Measurements from ENCODE around the gene SMTNL1. TPM values are rescaled to one million over a fixed set of nuclear protein-coding genes. Genes with fewer than 3 reads are reported as not detected.
"Not testable (repeated sequence)": the region's sequence is repeated elsewhere in the genome, so short reads cannot be mapped to it uniquely, and the experiment has no call there.

The SMTNL1 gene
- total RNA-seq, 1 donor from 2014 or later: not detected

DNA sequence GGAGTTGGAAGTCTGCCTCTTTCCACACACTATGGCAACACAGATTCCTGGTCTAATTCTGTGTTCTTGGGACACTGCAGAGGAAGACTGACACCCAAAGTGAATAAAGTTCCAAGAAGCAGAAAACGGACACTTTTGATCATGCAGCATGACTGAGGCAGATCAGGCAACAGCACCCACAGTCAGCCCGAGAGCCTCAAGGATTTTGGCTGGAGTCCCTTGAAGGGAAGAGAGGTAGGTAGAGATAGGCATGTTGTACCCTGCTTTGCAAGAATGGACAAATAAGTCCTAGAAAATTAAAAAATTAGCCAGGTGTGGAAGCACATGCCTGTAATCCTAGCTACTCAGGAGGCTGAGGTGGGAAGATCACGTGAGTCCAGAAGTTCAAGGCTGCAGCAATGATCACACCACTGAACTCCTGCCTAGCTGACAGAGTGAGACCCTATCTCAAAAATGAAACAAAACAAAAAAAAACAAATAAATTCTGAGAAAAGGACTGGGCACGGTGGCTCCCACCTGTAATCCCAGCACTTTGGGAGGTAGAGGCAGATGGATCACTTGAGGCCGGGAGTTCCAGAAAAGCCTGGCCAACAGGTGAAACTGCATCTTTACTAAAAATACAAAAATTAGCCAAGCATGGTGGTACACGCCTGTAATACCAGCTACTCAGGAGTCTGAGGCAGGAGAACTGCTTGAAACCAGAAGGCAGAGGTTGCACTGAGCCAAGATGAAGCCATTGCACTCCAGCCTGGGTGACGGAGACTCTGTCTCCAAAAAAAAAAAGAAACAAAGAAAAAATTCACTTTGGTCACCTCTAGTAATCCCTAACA is 28.8 kb upstream of the SMTNL1 start:
- intact Hi-C loops (cut with micrococcal nuclease): no loop called here

DNA sequence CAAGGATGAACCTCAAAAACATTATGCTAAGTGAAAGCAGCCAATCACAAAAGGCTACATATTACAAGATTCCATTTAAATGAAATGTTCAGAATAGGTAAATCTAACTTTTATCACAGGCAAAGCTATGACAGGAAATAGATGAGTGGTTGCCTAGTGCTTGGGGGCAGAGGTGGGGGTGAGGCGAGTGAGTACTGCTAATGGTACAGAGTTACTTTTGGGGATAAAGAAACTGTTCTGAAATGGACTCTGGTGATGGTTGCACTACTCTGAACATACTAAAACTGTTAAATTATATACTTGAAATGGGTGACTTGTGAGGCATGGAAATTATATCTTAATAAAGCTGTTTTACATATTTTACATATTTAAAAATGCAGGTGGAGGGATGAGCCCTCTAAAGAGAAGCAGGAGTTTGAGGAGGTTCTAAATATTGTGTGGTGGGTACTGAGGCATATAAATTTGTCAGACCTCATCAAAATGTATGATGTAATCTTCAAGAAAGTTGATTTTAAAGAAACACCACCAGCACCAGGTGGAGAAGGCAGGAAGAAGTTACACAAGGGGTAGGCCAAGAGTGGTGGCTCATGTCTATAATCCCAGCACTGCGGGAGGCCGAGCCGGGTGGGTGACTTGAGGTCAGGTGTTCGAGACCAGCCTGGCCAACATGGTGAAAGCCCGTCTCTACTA is 25.5 kb upstream of the SMTNL1 start:
- intact Hi-C loops (cut with micrococcal nuclease): no loop called here

GRCh38 chr11:57512646-57513451 is 24.5 kb upstream of the SMTNL1 start:
- intact Hi-C loops (cut with micrococcal nuclease): no loop called here

DNA sequence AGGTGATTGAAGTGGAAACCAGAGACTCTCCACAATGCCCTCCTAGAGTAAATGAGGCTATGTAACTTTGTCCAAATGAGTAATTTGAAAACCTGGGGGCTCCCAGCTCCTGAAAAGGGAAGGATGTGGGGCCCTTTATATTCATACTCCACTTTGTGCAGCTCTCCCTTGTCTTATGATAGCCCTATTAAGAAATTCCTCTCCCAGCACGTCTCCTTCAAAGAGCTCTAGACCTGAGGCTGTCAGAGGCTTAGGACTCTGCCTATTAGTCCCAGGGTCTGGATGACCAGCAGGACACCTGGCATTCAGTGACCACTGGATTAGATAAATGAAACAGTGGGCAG is 24.0 kb upstream of the SMTNL1 start:
- intact Hi-C loops (cut with micrococcal nuclease): no loop called here

DNA sequence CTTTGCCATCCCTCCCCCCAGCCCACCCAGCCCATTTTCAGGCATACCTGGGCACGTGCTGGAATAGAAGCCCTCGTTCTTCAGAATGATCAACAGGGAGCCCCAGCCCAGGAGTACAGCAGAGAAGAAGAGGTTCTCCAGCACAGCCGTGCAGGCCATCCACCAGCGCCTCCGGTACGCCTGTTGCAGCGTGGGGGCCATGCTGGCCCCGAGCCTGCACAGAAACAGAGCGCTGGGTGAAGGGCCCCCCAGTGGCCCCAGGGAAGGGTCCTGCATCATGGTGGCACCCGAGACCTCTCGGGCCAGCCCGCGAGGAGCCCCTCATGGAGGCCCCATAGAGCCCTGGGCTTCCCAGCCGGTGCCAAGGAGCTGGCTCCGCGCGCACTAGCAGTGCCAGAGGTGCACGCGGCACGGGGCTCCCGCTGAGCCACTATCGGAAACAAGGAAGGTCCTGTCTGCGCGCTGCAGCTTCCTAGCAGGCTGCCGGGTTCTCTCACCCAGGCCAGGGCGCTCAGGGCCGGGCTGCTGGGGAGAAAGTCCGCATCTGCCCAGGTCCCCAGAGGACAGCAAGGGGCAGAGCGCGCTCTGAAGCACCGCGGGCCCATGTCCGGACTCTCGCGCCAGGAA is 23.4 kb upstream of the SMTNL1 start:
- intact Hi-C loops (cut with micrococcal nuclease): loop anchor here (2.0 kb wide), 1 partner anchor 31 kb away; no protein-coding TSS in a partner anchor

- intact Hi-C loops (cut with micrococcal nuclease): loop anchor here (1.0 to 2.0 kb wide), 3 partner anchors 16 to 32 kb away; partner anchors contain the start of gene TIMM10
Measured at GRCh38 chr11:57514538-57515331, 22.7 kb upstream of the SMTNL1 start.

- intact Hi-C loops (cut with micrococcal nuclease): loop anchor here (1.0 to 2.0 kb wide), 3 partner anchors 15 to 33 kb away; partner anchors contain the start of gene TIMM10
Measured at GRCh38 chr11:57515332-57516060, 21.9 kb upstream of the SMTNL1 start, which contains the start of gene SLC43A1. Gene SLC43A1, minus strand, starts transcription at chr11:57515702. Its CDS starts 1,591 bp downstream, at chr11:57514111.

DNA sequence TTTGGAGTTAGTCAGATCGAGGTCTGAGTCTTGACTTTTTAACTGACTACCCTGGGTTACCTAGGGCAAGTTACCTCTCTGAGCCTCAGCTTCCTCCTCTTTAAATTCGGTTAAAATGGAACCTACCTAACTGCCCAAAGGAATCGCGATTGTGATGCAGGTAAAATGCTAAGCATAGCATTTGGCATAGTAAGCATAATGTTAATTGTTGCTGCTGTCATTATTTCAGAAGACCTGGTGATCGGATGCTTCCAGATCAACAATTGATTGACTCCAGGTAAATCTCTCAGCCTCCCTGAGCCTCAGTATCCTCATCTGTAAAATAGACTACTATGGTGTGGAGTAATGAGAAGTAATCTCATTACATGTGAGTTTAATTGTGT is 21.3 kb upstream of the SMTNL1 start:
- intact Hi-C loops (cut with micrococcal nuclease): no loop called here

GRCh38 chr11:57521116-57521515 is 16.3 kb upstream of the SMTNL1 start:
- intact Hi-C loops (cut with micrococcal nuclease): no loop called here

GRCh38 chr11:57523419-57523818 is 14.0 kb upstream of the SMTNL1 start:
- intact Hi-C loops (cut with micrococcal nuclease): no loop called here

- intact Hi-C loops (cut with micrococcal nuclease): loop anchor here (1.0 to 2.0 kb wide), 4 partner anchors 34 to 182 kb away; no protein-coding TSS in a partner anchor
Measured at GRCh38 chr11:57527056-57527631, 10.3 kb upstream of the SMTNL1 start.

- intact Hi-C loops (cut with micrococcal nuclease): no loop called here
Measured at GRCh38 chr11:57529012-57529411, 8.4 kb upstream of the SMTNL1 start.

DNA sequence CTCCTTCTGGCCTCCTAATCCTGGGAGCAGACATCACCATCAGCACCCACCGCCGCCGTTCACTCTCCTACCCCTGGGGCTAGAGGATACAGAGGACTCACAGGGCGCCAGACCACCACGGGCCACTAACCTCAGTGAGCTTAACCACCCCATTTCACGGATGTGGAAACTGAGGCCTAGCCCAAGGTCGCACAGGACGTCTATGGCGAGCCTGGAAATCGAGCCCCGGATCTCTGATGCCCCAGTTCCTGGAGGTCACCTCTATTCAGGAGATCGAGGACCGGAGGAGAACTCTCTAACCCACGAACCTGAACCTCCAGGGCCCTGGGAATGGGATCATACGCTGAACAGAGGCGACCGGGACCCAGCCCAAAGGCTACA is 7.2 kb upstream of the SMTNL1 start:
- intact Hi-C loops (cut with micrococcal nuclease): loop anchor here (1.0 to 2.0 kb wide), 13 partner anchors 15 to 1615 kb away; partner anchors contain the start of genes CLP1, MED19, SELENOH and SLC43A1

DNA sequence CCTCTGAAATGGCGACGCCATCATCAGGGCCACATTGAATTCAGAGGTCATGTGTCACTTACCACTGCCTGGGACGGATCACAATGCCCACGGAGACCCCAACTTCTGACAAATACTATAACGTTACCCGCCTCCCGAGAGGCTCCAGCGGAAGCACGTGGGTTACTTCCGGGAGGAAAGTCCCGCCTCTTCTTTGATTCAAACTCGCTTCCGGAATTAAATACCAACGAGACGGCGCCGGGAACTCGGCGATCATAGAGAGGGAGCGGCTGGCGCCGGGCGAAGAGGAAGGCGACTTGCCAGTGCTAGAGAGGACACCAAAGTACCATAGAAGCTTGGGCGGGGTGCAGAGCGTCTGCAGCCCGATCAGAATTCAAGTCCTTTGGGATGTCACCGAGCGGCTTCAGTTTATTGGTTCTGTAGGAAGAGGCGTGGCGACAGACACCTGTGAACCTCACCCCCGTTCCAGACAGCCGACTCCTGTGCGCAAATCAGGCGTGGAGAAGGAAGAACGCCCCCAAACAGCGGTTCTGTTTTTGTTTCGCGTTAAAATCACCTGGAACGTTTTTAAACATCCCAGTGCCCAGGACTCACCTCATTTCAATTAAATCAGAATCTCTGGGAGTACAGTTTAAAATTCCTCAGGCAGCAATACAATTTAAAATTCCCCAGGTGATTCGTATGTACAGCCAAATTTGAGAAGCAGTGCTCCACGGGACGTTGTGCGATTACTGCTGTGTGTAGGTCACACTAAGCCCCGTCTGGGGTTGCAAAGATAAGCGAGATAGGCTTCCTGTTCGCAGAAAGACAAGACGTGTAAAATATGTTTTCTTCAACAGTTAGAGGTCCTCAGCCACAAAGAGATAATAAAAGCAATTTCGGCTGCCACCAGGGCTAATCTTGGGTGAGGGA is 6.5 kb upstream of the SMTNL1 start, which contains the start of gene TIMM10:
Gene TIMM10, minus strand, starts transcription at position 159 of the 912 bp plus-strand sequence. CDS start 565 bp downstream, outside the sequence.
- intact Hi-C loops (cut with micrococcal nuclease): loop anchor here (1.0 to 2.0 kb wide), 15 partner anchors 16 to 1614 kb away; partner anchors contain the start of genes CLP1, MED19, SELENOH and SLC43A1

DNA sequence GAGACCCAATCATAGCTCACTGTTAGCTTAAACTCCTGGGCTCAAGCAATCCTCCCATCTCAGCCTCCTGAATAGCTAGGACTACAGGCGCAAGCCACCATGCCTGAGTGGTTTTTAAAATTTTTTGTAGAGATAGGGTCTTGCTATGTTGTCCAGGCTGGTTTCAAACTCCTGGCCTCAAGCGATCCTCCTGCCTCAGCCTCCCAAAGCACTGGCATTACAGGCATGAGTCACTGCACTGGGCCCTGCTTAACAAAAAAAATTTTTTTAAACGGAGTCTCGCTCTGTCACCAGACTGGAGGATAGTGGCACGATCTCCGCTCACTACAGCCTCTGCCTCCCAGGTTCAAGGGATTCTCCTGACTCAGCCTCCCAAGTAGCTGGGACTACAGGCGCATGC is 2.9 kb upstream of the SMTNL1 start:
- intact Hi-C loops (cut with micrococcal nuclease): not testable (repeated sequence)

DNA sequence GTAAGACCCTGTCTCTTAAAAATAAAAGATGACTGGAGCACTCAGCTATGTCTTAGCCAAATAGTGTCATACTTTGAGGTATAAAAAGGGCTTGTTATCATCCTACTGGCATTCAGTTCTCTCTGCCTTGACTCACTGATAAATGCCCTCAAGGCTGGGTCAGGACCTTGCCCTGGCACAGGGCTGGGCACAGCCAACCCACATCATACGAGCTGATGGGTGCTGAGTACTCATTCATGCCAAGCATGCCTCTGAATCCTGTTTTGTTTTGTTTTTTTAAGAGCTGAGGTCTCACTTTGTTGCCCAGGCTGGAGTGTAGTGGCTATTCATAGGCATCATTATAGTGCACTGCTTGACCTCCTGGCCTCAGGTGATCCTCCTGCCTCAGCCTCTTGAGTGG is 1.9 kb downstream of the SMTNL1 start:
- intact Hi-C loops (cut with micrococcal nuclease): no loop called here

DNA sequence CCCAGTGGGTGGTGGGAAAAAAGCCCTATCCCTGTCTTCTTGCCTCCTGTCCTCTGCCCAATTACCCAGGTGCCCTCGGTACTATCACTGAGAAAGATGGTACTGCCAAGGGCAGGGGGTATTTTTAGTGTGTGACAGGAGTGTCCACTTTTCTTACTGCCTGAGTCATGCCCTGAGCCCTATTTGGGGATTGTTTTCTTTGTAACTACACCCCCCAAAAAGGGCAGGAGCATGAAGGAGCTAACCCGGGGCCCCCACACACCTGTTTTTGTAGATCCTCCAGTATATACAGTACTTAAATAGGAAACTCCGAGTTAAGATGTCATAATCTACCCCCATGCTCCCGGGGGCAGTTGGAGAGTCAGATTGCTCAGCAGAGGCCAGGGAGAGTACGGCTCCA is 3.8 kb downstream of the SMTNL1 start:
- intact Hi-C loops (cut with micrococcal nuclease): no loop called here

DNA sequence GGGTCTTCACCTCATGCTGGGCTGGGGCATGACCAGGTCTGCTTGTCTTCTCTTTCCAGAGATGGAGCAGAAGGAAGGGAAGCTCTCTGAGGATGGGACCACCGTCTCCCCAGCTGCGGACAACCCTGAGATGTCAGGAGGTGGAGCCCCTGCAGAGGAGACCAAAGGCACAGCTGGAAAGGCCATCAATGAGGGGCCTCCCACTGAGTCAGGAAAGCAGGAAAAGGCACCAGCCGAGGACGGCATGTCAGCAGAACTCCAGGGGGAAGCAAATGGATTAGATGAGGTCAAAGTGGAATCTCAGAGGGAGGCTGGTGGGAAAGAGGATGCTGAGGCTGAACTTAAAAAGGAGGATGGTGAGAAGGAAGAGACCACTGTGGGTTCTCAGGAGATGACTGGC is 5.2 kb downstream of the SMTNL1 start:
- intact Hi-C loops (cut with micrococcal nuclease): no loop called here
